ENCODE results near the gene DEPDC1. TPM values are rescaled to one million over a fixed set of nuclear protein-coding genes. Genes with fewer than 3 reads are reported as not detected.
"Not testable (repeated sequence)": the region's sequence is repeated elsewhere in the genome, so short reads cannot be mapped to it uniquely, and the experiment has no call there.

The DEPDC1 gene
- total RNA-seq, 8 experiments from 2014 or later, result 0.15 to 19.8 (median 2.1) TPM

GRCh38 chr1:68495532-68495931 lies 1.4 kb downstream of the DEPDC1 start:
- no peak for ATAC-seq (replicated peaks in 6 of 8)
- WGBS, 10 experiments, result 17 to 83% (median 49%) methylated on average over 1 to 3 of the region's 3 CpGs; no CpG with 5 or more reads in 1 of the 10 experiments
- H3K4me3 ChIP-seq, result peak overlapping the region in 1 of 5 donors; percentile 63
- in situ Hi-C loops (cut with MboI; ENCODE audit: low pct_unique_long_range_greater_than_20kb in 2 of 9, low sequenced_read_pairs in 9 of 9, unreplicated experiment in 9 of 9), result no loop called here
- no peak overlapping the region for H3K27ac ChIP-seq
- H3K4me1 ChIP-seq (replicated peaks in 1 of 2), result peaks cover 0 to 5% of the 10 kb centered on the region in 2 donors

GRCh38 chr1:68493193-68493592 lies 3.7 kb downstream of the DEPDC1 start:
- H3K4me3 ChIP-seq, result no peak overlapping the region
- peaks cover 0 to 5% of the 10 kb centered on the region in 2 donors for H3K4me1 ChIP-seq (replicated peaks in 1 of 2)
- in situ Hi-C loops (cut with MboI; ENCODE audit: low pct_unique_long_range_greater_than_20kb in 2 of 9, low sequenced_read_pairs in 9 of 9, unreplicated experiment in 9 of 9), result no loop called here
- no peak for ATAC-seq (replicated peaks in 6 of 8)
- WGBS, 10 experiments, result 60 to 100% (median 75%) methylated on average over 1 to 2 of the region's 2 CpGs
- no peak overlapping the region for H3K27ac ChIP-seq

GRCh38 chr1:68492255-68492654 lies 4.6 kb downstream of the DEPDC1 start:
- H3K27ac ChIP-seq; H3K4me3 ChIP-seq; in situ Hi-C loops (cut with MboI; ENCODE audit: low pct_unique_long_range_greater_than_20kb in 2 of 9, low sequenced_read_pairs in 9 of 9, unreplicated experiment in 9 of 9); ATAC-seq (replicated peaks in 6 of 8); H3K4me1 ChIP-seq (replicated peaks in 1 of 2): not testable (repeated sequence)
- 95 to 100% (median 98%) methylated on average over 2 to 6 of the region's 6 CpGs; no CpG with 5 or more reads in 1 of the 10 experiments for WGBS, 10 experiments

- no peak for ATAC-seq (replicated peaks in 6 of 8)
- WGBS, 10 experiments, result 90 to 100% (median 100%) methylated on average over 1 to 2 of the region's 2 CpGs; no CpG with 5 or more reads in 1 of the 10 experiments
- H3K4me1 ChIP-seq (replicated peaks in 1 of 2), result no peaks in the 10 kb centered on the region
- in situ Hi-C loops (cut with MboI; ENCODE audit: low pct_unique_long_range_greater_than_20kb in 2 of 9, low sequenced_read_pairs in 9 of 9, unreplicated experiment in 9 of 9), result no loop called here
- H3K27ac ChIP-seq, result no peak overlapping the region
- H3K4me3 ChIP-seq, result no peak overlapping the region
Observed at GRCh38 chr1:68490046-68490651, 6.7 kb downstream of the DEPDC1 start.

- Histone ChIP-seq H3K4me3 (no peak overlapping the region), H3K4me1 (replicated peaks in 1 of 2) (no peaks in the 10 kb centered on the region), H3K27ac (no peak overlapping the region)
- in situ Hi-C loops (cut with MboI; ENCODE audit: low pct_unique_long_range_greater_than_20kb in 2 of 9, low sequenced_read_pairs in 9 of 9, unreplicated experiment in 9 of 9), result no loop called here
- 0 to 100% (median 75%) methylated on average over 1 to 3 of the region's 3 CpGs for WGBS, 10 experiments
- no peak for ATAC-seq (replicated peaks in 6 of 8)
Observed at GRCh38 chr1:68485431-68486022, 11.4 kb downstream of the DEPDC1 start.

- 80 to 100% (median 100%) methylated on average over 1 of the region's 1 CpG; no CpG with 5 or more reads in 3 of the 10 experiments for WGBS, 10 experiments
- in situ Hi-C loops (cut with MboI; ENCODE audit: low pct_unique_long_range_greater_than_20kb in 2 of 9, low sequenced_read_pairs in 9 of 9, unreplicated experiment in 9 of 9), result no loop called here
- Histone ChIP-seq H3K4me3 (no peak overlapping the region), H3K27ac (no peak overlapping the region), H3K4me1 (replicated peaks in 1 of 2) (no peaks in the 10 kb centered on the region)
- ATAC-seq (replicated peaks in 6 of 8), result no peak
Observed at GRCh38 chr1:68484618-68485017, 12.3 kb downstream of the DEPDC1 start.

GRCh38 chr1:68481041-68481440 lies 15.8 kb downstream of the DEPDC1 start:
- 88 to 100% (median 97%) methylated on average over 1 to 3 of the region's 3 CpGs for WGBS, 10 experiments
- in situ Hi-C loops (cut with MboI; ENCODE audit: low pct_unique_long_range_greater_than_20kb in 2 of 9, low sequenced_read_pairs in 9 of 9, unreplicated experiment in 9 of 9), result no loop called here

GRCh38 chr1:68479501-68479900 lies 17.4 kb downstream of the DEPDC1 start:
- H3K4me3 ChIP-seq, result no peak overlapping the region
- WGBS, 10 experiments, result 83 to 100% (median 100%) methylated on average over 1 to 2 of the region's 2 CpGs; no CpG with 5 or more reads in 3 of the 10 experiments

More at GRCh38 chr1:68481041-68481440, 15.8 kb downstream of the DEPDC1 start:
- Histone ChIP-seq H3K4me3 (no peak overlapping the region), H3K4me1 (replicated peaks in 1 of 2) (no peaks in the 10 kb centered on the region), H3K27ac (no peak overlapping the region)
- no peak for ATAC-seq (replicated peaks in 6 of 8)

GRCh38 chr1:68478662-68479061 lies 18.2 kb downstream of the DEPDC1 start:
- in situ Hi-C loops (cut with MboI; ENCODE audit: low pct_unique_long_range_greater_than_20kb in 2 of 9, low sequenced_read_pairs in 9 of 9, unreplicated experiment in 9 of 9), result no loop called here
- Histone ChIP-seq H3K4me1 (replicated peaks in 1 of 2) (no peaks in the 10 kb centered on the region), H3K27ac (no peak overlapping the region), H3K4me3 (no peak overlapping the region)
- no peak for ATAC-seq (replicated peaks in 6 of 8)
- 24 to 100% (median 42%) methylated on average over 1 to 2 of the region's 2 CpGs; no CpG with 5 or more reads in 1 of the 10 experiments for WGBS, 10 experiments

More at GRCh38 chr1:68479501-68479900, 17.4 kb downstream of the DEPDC1 start:
- no peak overlapping the region for H3K27ac ChIP-seq
- in situ Hi-C loops (cut with MboI; ENCODE audit: low pct_unique_long_range_greater_than_20kb in 2 of 9, low sequenced_read_pairs in 9 of 9, unreplicated experiment in 9 of 9), result no loop called here
- H3K4me1 ChIP-seq (replicated peaks in 1 of 2), result no peaks in the 10 kb centered on the region
- no peak for ATAC-seq (replicated peaks in 6 of 8)

GRCh38 chr1:68476626-68477025 lies 20.3 kb downstream of the DEPDC1 start:
- ATAC-seq (replicated peaks in 6 of 8); H3K4me3 ChIP-seq; H3K27ac ChIP-seq; H3K4me1 ChIP-seq (replicated peaks in 1 of 2); in situ Hi-C loops (cut with MboI; ENCODE audit: low pct_unique_long_range_greater_than_20kb in 2 of 9, low sequenced_read_pairs in 9 of 9, unreplicated experiment in 9 of 9): not testable (repeated sequence)
- WGBS, 10 experiments, result 74 to 100% (median 94%) methylated on average over 1 to 2 of the region's 2 CpGs; no CpG with 5 or more reads in 2 of the 10 experiments

- no peak for ATAC-seq (replicated peaks in 6 of 8)
- Histone ChIP-seq H3K4me1 (replicated peaks in 1 of 2) (no peaks in the 10 kb centered on the region), H3K27ac (no peak overlapping the region), H3K4me3 (no peak overlapping the region)
- in situ Hi-C loops (cut with MboI; ENCODE audit: low pct_unique_long_range_greater_than_20kb in 2 of 9, low sequenced_read_pairs in 9 of 9, unreplicated experiment in 9 of 9), result loop anchor here in 1 of 9 experiments (25.0 kb wide), 1 partner anchor 1639 kb away; no protein-coding TSS in a partner anchor
Observed at GRCh38 chr1:68473060-68473459, 23.8 kb downstream of the DEPDC1 start.

GRCh38 chr1:68470388-68470970 lies 26.4 kb downstream of the DEPDC1 start:
- Histone ChIP-seq H3K27ac (no peak overlapping the region), H3K4me3 (no peak overlapping the region), H3K4me1 (replicated peaks in 1 of 2) (no peaks in the 10 kb centered on the region)
- in situ Hi-C loops (cut with MboI; ENCODE audit: low pct_unique_long_range_greater_than_20kb in 2 of 9, low sequenced_read_pairs in 9 of 9, unreplicated experiment in 9 of 9), result loop anchor here in 1 of 9 experiments (25.0 kb wide), 1 partner anchor 1642 kb away; no protein-coding TSS in a partner anchor
- WGBS, 10 experiments, result 38 to 94% (median 69%) methylated on average over 1 to 2 of the region's 2 CpGs
- peak in 3 of 8 experiments; percentile 18 to 45 (median 25) for ATAC-seq (replicated peaks in 6 of 8)

- Histone ChIP-seq H3K4me1 (replicated peaks in 1 of 2) (no peaks in the 10 kb centered on the region), H3K27ac (no peak overlapping the region), H3K4me3 (no peak overlapping the region)
- in situ Hi-C loops (cut with MboI; ENCODE audit: low pct_unique_long_range_greater_than_20kb in 2 of 9, low sequenced_read_pairs in 9 of 9, unreplicated experiment in 9 of 9), result loop anchor here in 1 of 9 experiments (25.0 kb wide), 1 partner anchor 1647 kb away; no protein-coding TSS in a partner anchor
- peak in 2 of 8 experiments; percentile 23 to 32 for ATAC-seq (replicated peaks in 6 of 8)
- WGBS, 10 experiments, result 25 to 49% (median 33%) methylated on average over 4 to 6 of the region's 6 CpGs; no CpG with 5 or more reads in 1 of the 10 experiments
Observed at GRCh38 chr1:68464891-68465290, 32.0 kb downstream of the DEPDC1 start.
